IMR-90 (cell line): Measurements from ENCODE around the gene SGO2. TPM values are rescaled to one million over a fixed set of nuclear protein-coding genes. Genes with fewer than 3 reads are reported as not detected.

ENCODE experiments used
- ATAC-seq: fragments of 200-7000 bp; cut with Tn5 transposase; 2 replicates; pipeline ENCODE4 v1.9.1; 2020; ENCODE audit warnings: low read depth, mild to moderate bottlenecking, moderate library complexity
- BruUV-seq: library from RNA; stranded (reverse); fragments of 400-500 nt; replicated peaks from 2 replicates; lab custom pipeline; 2021; lab: Mats Ljungman, UMichigan
- CTCF ChIA-PET: fragments of 300-600 bp; formaldehyde crosslinking; extraction: SDS; loops from one replicate; lab custom pipeline; 2021; ENCODE audit warnings: antibody characterized with exemption; lab: Yijun Ruan, JAX
- POLR2A ChIA-PET: fragments of 300-600 bp; sonication (Branson Sonifier 250); formaldehyde crosslinking; loops from one replicate; lab custom pipeline; 2022; ENCODE audit warnings: antibody characterized with exemption; ENCODE audit not compliant: unreplicated experiment; lab: Charles Lee
- DNase-seq: peaks from one replicate; pipeline ENCODE4 v3.0.0; 2013
- H2AFZ ChIP-seq: replicated peaks from 2 replicates; pipeline ENCODE3; 2013; ENCODE audit warnings: low read length, mild to moderate bottlenecking; ENCODE audit not compliant: poor library complexity
- H2AK5ac ChIP-seq: 2 replicates; pipeline ENCODE4 v1.6.1; 2013; ENCODE audit warnings: low read depth, low read length, inconsistent platforms
- H2AK9ac ChIP-seq: replicated peaks from 2 replicates; pipeline ENCODE3; 2013; ENCODE audit warnings: mild to moderate bottlenecking, low read depth, low read length, moderate library complexity; ENCODE audit not compliant: poor library complexity
- H2BK120ac ChIP-seq: 2 replicates; pipeline ENCODE4 v1.6.1; 2013; ENCODE audit warnings: low read depth, low read length, inconsistent platforms
- H2BK15ac ChIP-seq: 3 replicates; pipeline ENCODE4 v1.6.1; 2013; ENCODE audit warnings: low read depth, low read length, inconsistent platforms
- H2BK20ac ChIP-seq: 2 replicates; pipeline ENCODE4 v1.6.1; 2013; ENCODE audit warnings: low read depth, mild to moderate bottlenecking, inconsistent platforms, low read length, moderate library complexity
- H2BK5ac ChIP-seq: 2 replicates; pipeline ENCODE4 v1.6.1; 2013; ENCODE audit warnings: mild to moderate bottlenecking, low read depth, low read length, inconsistent platforms; ENCODE audit not compliant: poor library complexity, severe bottlenecking
- H3K14ac ChIP-seq: replicated peaks from 2 replicates; pipeline ENCODE4 v1.6.1; 2013; ENCODE audit warnings: low read depth, low read length, inconsistent platforms
- H3K18ac ChIP-seq: 2 replicates; pipeline ENCODE4 v1.6.1; 2013; ENCODE audit warnings: low read depth, low read length, control low read depth
- H3K23ac ChIP-seq: 2 replicates; pipeline ENCODE4 v1.6.1; 2013; ENCODE audit warnings: low read depth, low read length, inconsistent platforms
- H3K27ac ChIP-seq: 2 replicates; pipeline ENCODE4 v1.5.1; 2013; ENCODE audit warnings: mild to moderate bottlenecking, control low read depth, low read length; ENCODE audit not compliant: insufficient read depth
- H3K27me3 ChIP-seq: 2 replicates; pipeline ENCODE4 v1.6.1; 2013; ENCODE audit warnings: low read length; ENCODE audit not compliant: control insufficient read depth, insufficient read depth
- H3K36me3 ChIP-seq: 2 replicates; pipeline ENCODE4 v1.6.1; 2013; ENCODE audit warnings: low read length, mixed read lengths; ENCODE audit not compliant: control insufficient read depth, insufficient read depth
- H3K4ac ChIP-seq: 2 replicates; pipeline ENCODE4 v1.6.1; 2013; ENCODE audit warnings: low read depth, low read length, inconsistent platforms
- H3K4me1 ChIP-seq: 2 replicates; pipeline ENCODE4 v1.6.1; 2013; ENCODE audit warnings: low read length, mixed read lengths; ENCODE audit not compliant: control insufficient read depth, insufficient read depth
- H3K4me2 ChIP-seq: 2 replicates; pipeline ENCODE4 v1.6.1; 2013; ENCODE audit warnings: low read depth, mild to moderate bottlenecking, control low read depth, low read length, moderate library complexity
- H3K4me3 ChIP-seq: 2 replicates; pipeline ENCODE4 v1.5.1; 2013; ENCODE audit warnings: low read depth, mild to moderate bottlenecking, control low read depth, low read length, moderate library complexity; ENCODE audit not compliant: insufficient read depth
- H3K56ac ChIP-seq: 2 replicates; pipeline ENCODE4 v1.6.1; 2013; ENCODE audit warnings: low read length, inconsistent platforms; ENCODE audit not compliant: insufficient read depth; ENCODE audit errors: extremely low read depth
- H3K79me1 ChIP-seq, 2 experiments: 2 replicates each; pipeline ENCODE4 v1.6.1; 2013; ENCODE audit warnings: low read length in 2 of 2, inconsistent platforms in 1 of 2, low read depth in 1 of 2
- H3K9ac ChIP-seq: 2 replicates; pipeline ENCODE4 v1.6.1; 2013; ENCODE audit warnings: low read depth, low read length, control low read depth
- H3K9me1 ChIP-seq: 2 replicates; pipeline ENCODE4 v1.6.1; 2013; ENCODE audit warnings: low read length, inconsistent platforms; ENCODE audit not compliant: insufficient read depth
- H3K9me3 ChIP-seq: 2 replicates; pipeline ENCODE4 v1.6.1; 2013; ENCODE audit warnings: low read length; ENCODE audit not compliant: control insufficient read depth, insufficient read depth
- H4K20me1 ChIP-seq: 2 replicates; pipeline ENCODE4 v1.6.1; 2013; ENCODE audit warnings: low read length, inconsistent platforms; ENCODE audit not compliant: insufficient read depth
- H4K5ac ChIP-seq: 2 replicates; pipeline ENCODE4 v1.6.1; 2013; ENCODE audit warnings: mild to moderate bottlenecking, low read depth, low read length, control low read depth
- H4K8ac ChIP-seq, 2 experiments: 2 replicates each; pipeline ENCODE4 v1.6.1; 2013; ENCODE audit warnings: low read depth in 2 of 2, low read length in 2 of 2, control low read depth in 1 of 2, inconsistent platforms in 1 of 2
- H4K91ac ChIP-seq: 2 replicates; pipeline ENCODE4 v1.6.1; 2013; ENCODE audit warnings: low read depth, low read length, inconsistent platforms; ENCODE audit not compliant: insufficient read depth
- BHLHE40 ChIP-seq: fragments of 150-350 bp; IDR thresholded peaks from 2 replicates; pipeline ENCODE4 v1.6.1; 2016; ENCODE audit warnings: mild to moderate bottlenecking, low read depth, low read length
- CEBPB ChIP-seq: IDR thresholded peaks from 2 replicates; pipeline ENCODE4 v1.6.1; 2012; ENCODE audit warnings: low read depth, low read length, improper control_type of control experiment
- CHD1 ChIP-seq: IDR thresholded peaks from 2 replicates; pipeline ENCODE4 v1.6.1; 2012; ENCODE audit warnings: low read depth, low read length, improper control_type of control experiment
- ELK1 ChIP-seq: fragments of 150-350 bp; IDR thresholded peaks from 2 replicates; pipeline ENCODE4 v1.6.1; 2016; ENCODE audit warnings: low read depth, mild to moderate bottlenecking, low read length, moderate library complexity, borderline replicate concordance
- FOS ChIP-seq: fragments of 150-350 bp; IDR thresholded peaks from 2 replicates; pipeline ENCODE4 v1.6.1; 2016; ENCODE audit warnings: low read depth, low read length
- MAFK ChIP-seq: IDR thresholded peaks from 2 replicates; pipeline ENCODE4 v1.6.1; 2012; ENCODE audit warnings: low read depth, low read length, improper control_type of control experiment
- MAZ ChIP-seq: IDR thresholded peaks from 2 replicates; pipeline ENCODE4 v1.6.1; 2012; ENCODE audit warnings: low read depth, mild to moderate bottlenecking, low read length, improper control_type of control experiment, moderate library complexity, borderline replicate concordance
- MXI1 ChIP-seq: IDR thresholded peaks from 2 replicates; pipeline ENCODE4 v1.6.1; 2012; ENCODE audit warnings: low read depth, mild to moderate bottlenecking, low read length, moderate library complexity, borderline replicate concordance
- NFE2L2 ChIP-seq: fragments of 150-350 bp; IDR thresholded peaks from 2 replicates; pipeline ENCODE4 v1.6.1; 2016; ENCODE audit warnings: low read depth, mild to moderate bottlenecking, low read length
- POLR2A ChIP-seq: IDR thresholded peaks from 2 replicates; pipeline ENCODE4 v1.6.1; 2012; ENCODE audit warnings: mild to moderate bottlenecking, low read depth, low read length
- RAD21 ChIP-seq: IDR thresholded peaks from 2 replicates; pipeline ENCODE4 v1.6.1; 2012; ENCODE audit warnings: low read length, improper control_type of control experiment
- RCOR1 ChIP-seq: IDR thresholded peaks from 2 replicates; pipeline ENCODE4 v1.6.1; 2012; ENCODE audit warnings: mild to moderate bottlenecking, low read length, improper control_type of control experiment; ENCODE audit not compliant: insufficient replicate concordance
- RFX5 ChIP-seq: IDR thresholded peaks from 2 replicates; pipeline ENCODE4 v1.8.0; 2012; ENCODE audit warnings: low read depth, mild to moderate bottlenecking, low read length, moderate library complexity
- SMC3 ChIP-seq: fragments of 150-350 bp; IDR thresholded peaks from 2 replicates; pipeline ENCODE4 v1.6.1; 2016; ENCODE audit warnings: low read depth, mild to moderate bottlenecking, antibody characterized with exemption, low read length, moderate library complexity
- WGBS, 2 experiments: methylation state at CpG; one replicate each; pipeline versions ENCODE4 v1.1.5 to v1.1.7; 2013; ENCODE audit warnings: missing lambda C conversion rate in 2 of 2; ENCODE audit not compliant: insufficient read length in 1 of 2; ENCODE audit errors: extremely low coverage in 2 of 2; 5-methylcytosine and 5-hydroxymethylcytosine counted together
- dilution Hi-C: fragments of 300-500 bp; cut with HindIII; formaldehyde crosslinking; loops from one replicate; pipeline ENCODE4 v1.14.3; 2018; ENCODE audit warnings: low sequenced_read_pairs; ENCODE audit not compliant: unreplicated experiment
- in situ Hi-C: fragments of 300-500 bp; cut with MboI; formaldehyde crosslinking; loops from 3 replicates; pipeline ENCODE4 v1.14.3; 2019; ENCODE audit warnings: low sequenced_read_pairs, inconsistent platforms, mixed read lengths
- intact Hi-C: fragments of 100-400 bp; cut with micrococcal nuclease; formaldehyde crosslinking; loops from 2 replicates; pipeline ENCODE4 v1.10.0; 2022
- polyA plus RNA-seq, 3 experiments: library from polyadenylated mRNA; depleted of rRNA; stranded (reverse); fragments of >200 nt; gene quantifications; 2 replicates each; pipeline ENCODE4 v1.2.3, GENCODE V29; 2012; ENCODE audit warnings: low replicate concordance in 1 of 3
- total RNA-seq: library from RNA; depleted of rRNA; stranded (reverse); fragments of >200 nt; gene quantifications from 2 replicates; pipeline ENCODE4 v1.2.3, GENCODE V29; 2012
- TF ChIP-seq, protein P1 (sequence below): fragments of 150-350 bp; IDR thresholded peaks from 2 replicates; pipeline ENCODE4 v1.6.1; 2017; ENCODE audit warnings: mild to moderate bottlenecking, antibody characterized with exemption, low read length, low read depth
- TF ChIP-seq, protein P2 (sequence below): conservative IDR thresholded peaks from 2 replicates; pipeline ENCODE4 v1.5.1; 2012; ENCODE audit warnings: mild to moderate bottlenecking, low read depth, low read length, improper control_type of control experiment

The SGO2 gene
- total and polyA plus RNA-seq, 2 of the 4 experiments (the other 2 are of a cell fraction): 5.4 to 6.3 TPM

GRCh38 chr2:200509235-200509611, 16.8 kb upstream of the SGO2 start:
- H3K79me1 ChIP-seq: peaks cover 14 to 16% of the 10 kb centered on the region in 2 experiments
- peak overlapping the region; percentile 29; the same call in 1 of the 2 replicates for H3K18ac ChIP-seq
- 58% methylated on average over 4 of the region's 8 CpGs; no CpG with 5 or more reads in 1 of the 2 experiments for WGBS, 2 experiments
- peak overlapping the region; percentile 96 for H2AK9ac ChIP-seq
- peak overlapping the region; percentile 20 for H2AK5ac ChIP-seq
- POLR2A ChIA-PET: interaction anchor here (0.6 kb wide), 1 partner anchor 190 kb away, joined by 3 read pairs; no protein-coding TSS in a partner anchor
- no peak for TF ChIP-seq NFE2L2
- TF ChIP-seq CEBPB: no peak
- TF ChIP-seq RCOR1: no peak
- TF ChIP-seq, protein P1, sequence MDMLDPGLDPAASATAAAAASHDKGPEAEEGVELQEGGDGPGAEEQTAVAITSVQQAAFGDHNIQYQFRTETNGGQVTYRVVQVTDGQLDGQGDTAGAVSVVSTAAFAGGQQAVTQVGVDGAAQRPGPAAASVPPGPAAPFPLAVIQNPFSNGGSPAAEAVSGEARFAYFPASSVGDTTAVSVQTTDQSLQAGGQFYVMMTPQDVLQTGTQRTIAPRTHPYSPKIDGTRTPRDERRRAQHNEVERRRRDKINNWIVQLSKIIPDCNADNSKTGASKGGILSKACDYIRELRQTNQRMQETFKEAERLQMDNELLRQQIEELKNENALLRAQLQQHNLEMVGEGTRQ: no peak
- no peak for TF ChIP-seq BHLHE40
- TF ChIP-seq RFX5: no peak
- TF ChIP-seq RAD21: no peak
- TF ChIP-seq, protein P2, sequence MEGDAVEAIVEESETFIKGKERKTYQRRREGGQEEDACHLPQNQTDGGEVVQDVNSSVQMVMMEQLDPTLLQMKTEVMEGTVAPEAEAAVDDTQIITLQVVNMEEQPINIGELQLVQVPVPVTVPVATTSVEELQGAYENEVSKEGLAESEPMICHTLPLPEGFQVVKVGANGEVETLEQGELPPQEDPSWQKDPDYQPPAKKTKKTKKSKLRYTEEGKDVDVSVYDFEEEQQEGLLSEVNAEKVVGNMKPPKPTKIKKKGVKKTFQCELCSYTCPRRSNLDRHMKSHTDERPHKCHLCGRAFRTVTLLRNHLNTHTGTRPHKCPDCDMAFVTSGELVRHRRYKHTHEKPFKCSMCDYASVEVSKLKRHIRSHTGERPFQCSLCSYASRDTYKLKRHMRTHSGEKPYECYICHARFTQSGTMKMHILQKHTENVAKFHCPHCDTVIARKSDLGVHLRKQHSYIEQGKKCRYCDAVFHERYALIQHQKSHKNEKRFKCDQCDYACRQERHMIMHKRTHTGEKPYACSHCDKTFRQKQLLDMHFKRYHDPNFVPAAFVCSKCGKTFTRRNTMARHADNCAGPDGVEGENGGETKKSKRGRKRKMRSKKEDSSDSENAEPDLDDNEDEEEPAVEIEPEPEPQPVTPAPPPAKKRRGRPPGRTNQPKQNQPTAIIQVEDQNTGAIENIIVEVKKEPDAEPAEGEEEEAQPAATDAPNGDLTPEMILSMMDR: no peak
- no peak for TF ChIP-seq SMC3
- TF ChIP-seq CHD1: no peak
- TF ChIP-seq FOS: no peak
- no peak for TF ChIP-seq MAFK
- no peak for TF ChIP-seq ELK1
- no peak for TF ChIP-seq POLR2A
- no peak for TF ChIP-seq MXI1
- no peak for TF ChIP-seq MAZ
- H2BK5ac ChIP-seq: peak overlapping the region; percentile 23
- H4K91ac ChIP-seq: peak overlapping the region; percentile 91
- H2AFZ ChIP-seq: peak overlapping the region; percentile 95
- peaks cover 6% of the 10 kb centered on the region for H3K9me1 ChIP-seq
- no peaks in the 10 kb centered on the region; the same call in 1 of the 2 replicates for H4K20me1 ChIP-seq
- peak overlapping the region; percentile 74 for H2BK120ac ChIP-seq
- H3K27me3 ChIP-seq: peaks cover 10% of the 10 kb centered on the region
- peaks cover 6% of the 10 kb centered on the region for H3K36me3 ChIP-seq
- H3K23ac ChIP-seq: peak overlapping the region; percentile 98
- intact Hi-C loops: no loop called here
- H3K4me3 ChIP-seq: peak overlapping the region; percentile 86
- no TSS peak for BruUV-seq
- 0 out of 2 replicates have a peak, but pooled peaks cover 2% of the 10 kb centered on the region for H3K4me1 ChIP-seq
- H3K9ac ChIP-seq: peak overlapping the region; percentile 92
- DNase-seq: no peak
- H2BK15ac ChIP-seq: no peak overlapping the region
- in situ Hi-C loops: no loop called here
- H3K4ac ChIP-seq: peak overlapping the region; percentile 94
- H4K8ac ChIP-seq: peak overlapping the region; percentile 97 to 99
- H2BK20ac ChIP-seq: no peak overlapping the region
- H3K56ac ChIP-seq: peak overlapping the region; percentile 85
- H3K27ac ChIP-seq: peak overlapping the region; percentile 75
- no peaks in the 10 kb centered on the region for H3K9me3 ChIP-seq
- dilution Hi-C loops: no loop called here
- peak; percentile 10 for ATAC-seq
- peak overlapping the region; percentile 92 for H4K5ac ChIP-seq
- peak overlapping the region; percentile 94 for H3K4me2 ChIP-seq
- CTCF ChIA-PET: interaction anchor here (0.6 to 1.5 kb wide), 8 partner anchors 11 to 536 kb away, joined by 3 to 6 read pairs (median 3); no protein-coding TSS in a partner anchor
- H3K14ac ChIP-seq: peak overlapping the region; percentile 95
